Gastrocnemius medialis (tissue), 4 donors: ENCODE results near the gene NDUFS4.

ENCODE experiments used
- CTCF ChIP-seq, 5 experiments: fragments of 450-650 bp in 3 of 5; fragments of 200-600 bp in 2 of 5; sonication (generic) in 2 of 5; IDR thresholded peaks in 4 of 5; conservative IDR thresholded peaks in 1 of 5; 1 replicate in 4 of 5; 2 replicates in 1 of 5; pipeline ENCODE4 v1.5.1; 2016 to 2019; ENCODE audit warnings: antibody characterized with exemption in 5 of 5, mild to moderate bottlenecking in 3 of 5, moderate library complexity in 3 of 5
- POLR2A ChIP-seq, 2 donors: fragments of 450-650 bp; IDR thresholded peaks; one replicate each; pipeline ENCODE4 v1.6.1; 2017; ENCODE audit warnings: antibody characterized with exemption in 2 of 2, mild to moderate bottlenecking in 2 of 2, moderate library complexity in 2 of 2

GRCh38 chr5:53541859-53542258 lies 18.6 kb upstream of the NDUFS4 start:
- TF ChIP-seq CTCF (IDR thresholded peaks at IDR 0.05 in 4 of 5, conservative IDR thresholded peaks at IDR 0.05 in 1 of 5), result no peak
- no peak for TF ChIP-seq POLR2A (IDR thresholded peaks at IDR 0.05)
